GM19395 (cell line): ENCODE measurements around the gene ADAM15.
A peak's percentile ranks its signal among the peaks of the same experiment; 100 is the strongest.

ENCODE experiments used
- ATAC-seq: cut with Tn5 transposase; IDR thresholded peaks from one replicate; pipeline ENCODE4 v1.9.1; 2021; ENCODE audit warnings: mild to moderate bottlenecking, moderate library complexity; ENCODE audit not compliant: unreplicated experiment

Gene ADAM15

DNA sequence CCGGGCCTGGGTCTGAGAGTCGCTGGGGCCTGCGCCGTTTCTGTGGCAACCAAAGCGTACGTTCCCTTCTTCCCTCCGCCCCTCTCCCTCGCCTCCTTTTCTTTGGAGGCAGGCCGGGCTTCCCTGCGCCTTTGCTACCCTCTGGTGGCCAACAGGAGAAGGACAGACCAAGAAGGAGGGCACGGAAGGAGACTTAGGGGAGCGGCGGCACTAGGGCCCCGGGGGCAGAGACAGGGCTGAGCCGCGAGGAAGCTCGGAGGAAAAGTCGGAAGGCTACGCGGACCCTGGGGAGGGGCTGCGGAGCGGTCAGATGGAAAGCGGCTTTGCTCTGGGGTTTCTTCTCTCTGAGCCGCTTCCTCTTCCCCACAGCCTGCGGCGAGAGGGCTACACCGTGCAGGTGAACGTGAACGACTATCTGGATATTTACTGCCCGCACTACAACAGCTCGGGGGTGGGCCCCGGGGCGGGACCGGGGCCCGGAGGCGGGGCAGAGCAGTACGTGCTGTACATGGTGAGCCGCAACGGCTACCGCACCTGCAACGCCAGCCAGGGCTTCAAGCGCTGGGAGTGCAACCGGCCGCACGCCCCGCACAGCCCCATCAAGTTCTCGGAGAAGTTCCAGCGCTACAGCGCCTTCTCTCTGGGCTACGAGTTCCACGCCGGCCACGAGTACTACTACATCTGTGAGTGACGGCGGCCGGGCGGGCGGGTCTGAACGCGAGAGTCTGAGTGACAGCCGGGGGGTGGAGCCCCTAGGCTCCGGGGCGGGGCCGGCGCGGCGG, 33.8 kb downstream of the ADAM15 start:
- ATAC-seq, result peak; percentile 82

DNA sequence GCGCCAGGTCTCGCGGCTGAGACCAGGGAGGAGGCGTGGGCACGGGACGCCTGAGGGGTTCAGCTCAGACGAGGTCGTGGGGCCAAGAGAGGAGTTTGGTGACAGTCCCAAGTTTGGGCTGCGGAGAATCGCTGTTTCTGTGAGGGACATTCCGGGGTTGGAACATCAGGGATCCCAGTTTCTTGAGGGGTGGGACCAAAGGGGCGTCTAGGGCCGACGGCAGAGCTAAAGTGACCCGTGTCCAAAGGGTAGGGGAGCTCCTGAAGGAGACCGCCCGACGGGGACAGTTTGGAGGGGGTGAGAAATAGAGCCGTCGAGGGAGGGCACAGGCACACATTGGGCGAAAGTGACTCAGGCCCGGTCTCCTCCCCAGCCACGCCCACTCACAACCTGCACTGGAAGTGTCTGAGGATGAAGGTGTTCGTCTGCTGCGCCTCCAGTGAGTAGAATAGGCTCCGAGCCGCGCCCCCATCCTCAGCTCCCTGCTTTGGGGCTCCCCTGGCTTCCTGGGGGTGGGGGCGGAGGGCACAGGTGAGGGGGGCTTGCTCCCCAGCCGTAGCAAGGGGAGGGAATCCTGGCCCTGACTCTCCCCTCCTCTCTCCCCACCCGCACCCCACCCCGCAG, 34.5 kb downstream of the ADAM15 start:
- no peak for ATAC-seq

DNA sequence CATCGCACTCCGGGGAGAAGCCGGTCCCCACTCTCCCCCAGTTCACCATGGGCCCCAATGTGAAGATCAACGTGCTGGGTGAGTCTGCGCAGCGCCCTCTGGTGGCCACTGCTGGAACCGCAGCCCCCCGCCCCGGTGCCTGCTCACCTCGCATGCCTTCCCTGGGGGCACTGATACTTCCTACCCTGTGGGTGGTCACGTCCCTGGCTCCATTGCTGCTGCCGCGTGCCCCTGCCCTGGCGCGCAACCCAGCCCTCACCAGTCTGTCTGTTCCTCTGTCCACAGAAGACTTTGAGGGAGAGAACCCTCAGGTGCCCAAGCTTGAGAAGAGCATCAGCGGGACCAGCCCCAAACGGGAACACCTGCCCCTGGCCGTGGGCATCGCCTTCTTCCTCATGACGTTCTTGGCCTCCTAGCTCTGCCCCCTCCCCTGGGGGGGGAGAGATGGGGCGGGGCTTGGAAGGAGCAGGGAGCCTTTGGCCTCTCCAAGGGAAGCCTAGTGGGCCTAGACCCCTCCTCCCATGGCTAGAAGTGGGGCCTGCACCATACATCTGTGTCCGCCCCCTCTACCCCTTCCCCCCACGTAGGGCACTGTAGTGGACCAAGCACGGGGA, 35.1 kb downstream of the ADAM15 start:
- ATAC-seq, result no peak

DNA sequence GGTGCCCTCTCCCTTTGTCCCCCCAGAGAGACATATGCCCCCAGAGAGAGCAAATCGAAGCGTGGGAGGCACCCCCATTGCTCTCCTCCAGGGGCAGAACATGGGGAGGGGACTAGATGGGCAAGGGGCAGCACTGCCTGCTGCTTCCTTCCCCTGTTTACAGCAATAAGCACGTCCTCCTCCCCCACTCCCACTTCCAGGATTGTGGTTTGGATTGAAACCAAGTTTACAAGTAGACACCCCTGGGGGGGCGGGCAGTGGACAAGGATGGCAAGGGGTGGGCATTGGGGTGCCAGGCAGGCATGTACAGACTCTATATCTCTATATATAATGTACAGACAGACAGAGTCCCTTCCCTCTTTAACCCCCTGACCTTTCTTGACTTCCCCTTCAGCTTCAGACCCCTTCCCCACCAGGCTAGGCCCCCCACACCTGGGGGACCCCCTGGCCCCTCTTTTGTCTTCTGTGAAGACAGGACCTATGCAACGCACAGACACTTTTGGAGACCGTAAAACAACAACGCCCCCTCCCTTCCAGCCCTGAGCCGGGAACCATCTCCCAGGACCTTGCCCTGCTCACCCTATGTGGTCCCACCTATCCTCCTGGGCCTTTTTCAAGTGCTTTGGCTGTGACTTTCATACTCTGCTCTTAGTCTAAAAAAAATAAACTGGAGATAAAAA, 35.9 kb downstream of the ADAM15 start:
- no peak for ATAC-seq

DNA sequence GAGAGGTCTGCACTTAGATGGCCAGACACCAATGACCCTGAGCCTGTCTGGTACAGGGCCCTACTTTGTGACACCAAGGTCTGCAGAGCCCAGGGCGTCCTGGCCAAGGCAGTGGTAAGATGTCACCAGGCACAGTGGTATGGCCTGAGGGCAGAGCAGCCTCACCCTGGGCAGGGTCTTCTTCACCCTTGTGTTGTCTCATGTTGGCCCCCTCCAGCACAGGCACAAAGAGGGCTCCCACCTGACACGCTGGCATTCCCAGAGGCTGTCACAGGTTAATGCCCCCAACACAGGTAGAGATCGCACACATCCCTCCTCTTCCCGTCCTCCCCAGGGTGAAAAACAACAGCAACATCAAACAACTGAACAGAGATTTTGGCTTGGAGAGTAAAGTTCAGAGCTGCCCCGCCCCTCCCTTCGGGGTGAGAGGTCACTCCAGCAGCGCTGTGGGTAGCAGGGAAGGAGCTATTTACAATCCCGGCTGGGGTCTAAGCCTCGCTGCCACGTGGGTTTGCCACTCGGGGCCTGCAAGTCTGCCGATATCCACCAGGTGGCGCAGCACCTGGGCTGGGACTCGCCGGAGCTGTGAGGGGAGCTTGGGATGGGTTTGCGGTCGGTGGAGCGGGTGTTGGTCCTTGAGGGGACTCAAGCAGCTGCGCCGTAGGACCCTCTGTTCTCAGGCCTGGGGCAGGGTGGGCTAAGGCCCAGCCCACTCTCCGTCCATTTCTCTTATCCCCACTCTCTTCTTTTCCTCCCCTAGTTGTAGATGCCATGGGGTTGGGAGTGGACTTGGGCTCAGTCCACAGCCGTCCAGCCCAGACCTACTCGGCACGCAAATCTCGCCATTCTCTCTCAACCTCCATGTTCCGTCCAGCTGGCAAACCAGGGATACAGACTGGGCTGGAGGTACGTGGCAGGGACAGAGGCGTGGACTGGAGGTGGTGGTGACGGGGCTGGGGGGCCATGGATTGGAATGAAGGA, 40.2 kb downstream of the ADAM15 start:
- ATAC-seq, result no peak

DNA sequence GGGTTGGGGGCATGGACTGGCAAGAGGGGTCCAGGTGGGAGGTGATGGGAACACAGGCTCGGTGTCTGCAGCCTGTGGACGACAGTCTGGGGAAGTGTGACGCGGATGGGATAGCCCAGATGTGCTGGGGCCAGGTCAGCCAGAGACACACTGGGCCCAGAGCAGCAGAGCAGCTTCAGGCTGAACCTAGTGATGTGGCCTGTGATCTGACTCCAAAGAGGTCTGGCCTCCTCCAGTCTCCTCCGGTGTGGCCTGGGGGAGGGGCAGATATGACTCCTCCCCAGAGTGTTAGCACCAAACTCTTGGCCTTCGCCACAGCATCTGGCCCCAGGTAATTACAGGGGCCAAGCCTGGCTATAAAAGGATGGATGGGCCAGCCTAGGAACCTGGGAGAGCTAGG, 41.0 kb downstream of the ADAM15 start:
- no peak for ATAC-seq

DNA sequence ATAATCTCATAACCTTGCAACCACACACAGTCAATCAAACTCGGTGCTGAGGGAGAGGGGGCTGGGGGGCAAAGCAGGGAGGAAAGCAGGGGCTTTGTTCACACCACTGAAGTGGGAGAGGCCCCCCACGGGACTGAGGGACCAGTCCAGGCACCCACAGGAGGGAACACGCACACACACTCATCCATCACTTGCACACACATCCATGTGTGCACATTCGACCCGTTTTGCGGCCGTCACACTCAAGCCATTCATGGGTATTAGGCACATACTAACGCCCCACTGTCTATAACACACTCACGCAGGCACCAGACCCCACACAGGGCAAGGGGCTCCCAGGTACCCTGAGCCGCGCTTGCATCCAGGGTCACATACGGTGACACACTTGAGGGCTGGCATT, 41.5 kb downstream of the ADAM15 start:
- ATAC-seq, result no peak

DNA sequence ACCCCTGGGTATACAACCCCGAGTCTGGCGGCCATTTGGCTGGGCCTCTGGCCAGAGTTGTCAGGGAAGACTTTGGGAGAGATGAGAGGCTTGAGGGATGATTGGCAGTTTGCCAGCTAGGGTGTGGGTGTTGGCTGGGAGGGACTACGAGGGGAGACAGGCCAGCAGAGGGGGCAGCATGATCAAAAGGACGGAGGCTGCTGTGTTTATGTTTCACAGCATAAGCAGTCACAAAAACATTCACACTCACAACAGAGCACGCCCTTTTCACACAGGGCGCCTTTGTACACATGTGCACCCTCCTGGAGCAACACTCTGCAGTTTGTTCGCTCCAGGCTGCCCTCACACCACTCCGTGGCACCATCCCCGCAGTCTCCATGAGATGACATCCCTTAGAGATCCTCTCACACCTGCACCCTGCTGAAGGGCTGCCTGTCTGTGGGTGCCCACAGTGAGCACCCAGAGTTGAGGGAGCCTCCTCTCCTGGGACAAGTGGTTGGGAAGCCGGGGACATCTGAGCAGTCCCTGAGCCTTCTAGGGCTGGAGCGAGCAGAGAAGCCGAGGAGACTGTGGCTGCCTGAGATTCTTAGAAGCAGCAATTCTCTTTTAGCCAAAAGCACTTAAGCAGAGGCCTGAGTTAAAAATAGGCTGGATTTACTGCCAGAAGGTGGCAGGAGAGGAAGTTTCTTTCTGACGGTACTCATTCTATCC, 43.0 kb downstream of the ADAM15 start:
- no peak for ATAC-seq

DNA sequence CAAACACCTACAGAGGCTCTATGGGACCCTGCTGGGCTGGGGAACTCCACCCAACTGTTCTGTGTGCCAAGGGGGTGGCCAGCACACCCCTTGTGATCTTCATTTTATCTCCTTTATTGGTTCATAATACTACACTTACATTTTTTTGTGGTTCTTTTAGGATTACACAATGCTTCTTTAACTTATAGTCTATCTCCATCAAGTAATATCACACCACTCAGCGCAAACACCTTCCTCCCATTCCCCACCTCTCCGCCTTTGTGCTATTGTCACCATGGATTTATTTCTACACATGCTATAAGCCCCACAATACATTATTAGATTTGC, 43.5 kb downstream of the ADAM15 start:
- no peak for ATAC-seq

DNA sequence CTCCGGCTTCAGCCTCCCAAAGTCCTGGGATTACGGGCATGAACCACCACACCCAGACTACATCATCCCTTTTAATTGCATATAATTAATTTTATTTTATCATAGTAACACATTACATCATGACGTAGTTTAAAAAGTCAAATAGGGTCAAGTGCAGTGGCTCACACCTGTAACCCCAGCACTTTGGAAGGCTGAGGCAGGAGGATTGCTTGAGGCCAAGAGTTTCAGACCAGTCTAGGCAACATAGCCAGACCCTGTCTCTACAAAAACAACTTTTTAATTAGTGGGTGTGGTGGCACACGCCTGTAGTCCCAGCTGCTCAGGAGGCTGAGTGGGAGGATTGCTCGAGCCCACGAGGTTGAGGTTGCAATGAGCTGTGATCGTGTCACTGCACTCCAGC, 48.2 kb downstream of the ADAM15 start:
- no peak for ATAC-seq

DNA sequence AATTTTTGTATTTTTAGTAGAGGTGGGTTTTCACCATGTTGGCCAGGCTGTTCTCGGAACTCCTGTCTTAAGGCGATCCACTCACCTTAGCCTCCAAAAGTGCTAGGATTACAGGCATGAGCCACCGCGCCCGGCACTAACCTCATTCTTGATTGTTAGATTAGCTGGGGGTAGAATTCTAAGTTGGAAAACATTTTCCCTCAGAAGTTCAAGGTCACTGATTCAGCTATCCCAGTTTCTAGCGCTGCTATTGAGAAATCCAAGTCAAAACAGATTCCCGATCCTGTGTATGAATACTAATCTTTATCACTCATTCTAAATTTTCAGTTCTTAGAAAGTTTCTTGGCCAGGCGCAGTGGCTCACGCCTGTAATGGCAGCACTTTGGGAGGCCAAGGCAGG, 52.2 kb downstream of the ADAM15 start:
- ATAC-seq, result no peak

DNA sequence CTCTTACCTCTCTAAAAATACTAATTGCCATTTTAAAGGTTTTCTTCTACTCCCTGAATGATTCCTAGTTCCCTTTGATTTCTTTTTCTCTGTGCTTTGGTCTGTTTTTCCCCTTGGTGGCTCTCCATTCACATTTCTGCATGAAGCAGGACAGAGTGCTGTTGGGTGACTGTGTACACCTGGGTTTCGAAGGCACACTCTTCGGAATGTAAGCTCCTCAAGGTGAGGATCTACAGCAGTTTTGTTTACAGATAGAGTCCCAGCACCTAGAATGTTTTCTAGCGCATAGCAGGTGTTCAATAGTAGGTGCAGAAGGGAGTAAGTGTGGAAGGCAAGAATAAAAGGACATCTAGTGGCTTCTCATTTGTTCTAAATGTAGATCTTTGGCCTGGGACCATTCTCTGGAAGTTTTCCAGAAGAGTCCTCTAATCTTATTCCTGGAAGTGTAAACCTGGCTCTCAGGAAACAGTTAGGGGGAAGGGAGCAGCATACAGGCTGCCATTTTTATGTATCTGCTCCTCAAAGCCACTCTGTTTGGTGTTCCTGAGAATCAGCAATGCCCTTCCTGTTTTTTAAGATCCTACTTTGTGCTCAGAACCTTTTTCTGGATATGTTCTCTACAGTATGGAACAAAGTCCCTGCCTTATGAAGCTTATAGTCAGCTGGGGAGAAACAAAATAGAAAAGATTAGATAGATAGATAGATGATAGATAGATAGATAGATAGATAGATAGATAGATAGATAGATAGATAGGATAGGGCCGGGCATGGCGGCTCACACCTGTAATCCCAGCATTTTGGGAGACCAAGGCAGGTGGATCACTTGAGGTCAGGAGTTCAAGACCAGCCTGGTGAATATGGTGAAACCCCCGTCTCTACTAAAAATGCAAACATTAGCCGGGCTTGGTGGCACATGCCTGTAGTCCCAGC, 53.8 kb downstream of the ADAM15 start:
- no peak for ATAC-seq

DNA sequence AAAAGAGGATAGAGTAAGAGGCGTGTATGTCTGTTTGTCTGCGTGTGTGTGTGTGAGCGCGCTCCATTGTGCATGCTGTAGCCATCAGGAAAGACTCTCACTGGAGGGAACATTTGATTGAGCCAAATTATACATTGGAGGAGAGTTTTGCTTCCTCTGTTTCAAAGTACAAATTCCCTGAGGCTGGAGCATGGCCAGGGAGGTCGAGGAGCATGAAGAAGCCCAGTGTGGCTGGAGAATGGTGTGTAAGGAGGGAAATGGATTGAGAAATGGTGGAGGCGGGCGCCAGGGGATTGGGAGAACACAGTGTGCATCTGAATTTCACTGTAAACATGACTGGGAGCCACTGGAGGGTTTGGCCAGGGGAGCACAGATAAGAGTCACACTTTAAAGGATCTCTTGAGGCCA, 54.5 kb downstream of the ADAM15 start:
- ATAC-seq, result no peak

DNA sequence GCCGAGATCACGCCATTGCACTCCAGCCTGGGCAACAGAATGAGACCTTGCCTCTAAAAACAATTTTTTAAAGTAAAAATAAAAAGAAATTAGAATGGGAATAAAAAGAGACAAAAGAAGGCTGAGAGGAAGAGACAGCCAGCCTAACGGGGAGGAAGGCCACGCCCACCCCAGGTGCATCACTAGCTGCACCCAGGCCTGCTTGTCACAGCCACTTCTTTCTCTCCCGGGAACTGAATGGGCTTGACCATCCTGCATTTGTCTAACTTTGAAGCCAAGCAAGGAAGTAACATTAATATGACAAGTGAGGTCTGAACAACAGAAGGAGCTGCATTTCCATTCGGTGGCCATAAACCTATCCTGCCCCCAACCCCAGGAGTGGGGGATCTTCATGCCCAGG, 55.7 kb downstream of the ADAM15 start:
- no peak for ATAC-seq

DNA sequence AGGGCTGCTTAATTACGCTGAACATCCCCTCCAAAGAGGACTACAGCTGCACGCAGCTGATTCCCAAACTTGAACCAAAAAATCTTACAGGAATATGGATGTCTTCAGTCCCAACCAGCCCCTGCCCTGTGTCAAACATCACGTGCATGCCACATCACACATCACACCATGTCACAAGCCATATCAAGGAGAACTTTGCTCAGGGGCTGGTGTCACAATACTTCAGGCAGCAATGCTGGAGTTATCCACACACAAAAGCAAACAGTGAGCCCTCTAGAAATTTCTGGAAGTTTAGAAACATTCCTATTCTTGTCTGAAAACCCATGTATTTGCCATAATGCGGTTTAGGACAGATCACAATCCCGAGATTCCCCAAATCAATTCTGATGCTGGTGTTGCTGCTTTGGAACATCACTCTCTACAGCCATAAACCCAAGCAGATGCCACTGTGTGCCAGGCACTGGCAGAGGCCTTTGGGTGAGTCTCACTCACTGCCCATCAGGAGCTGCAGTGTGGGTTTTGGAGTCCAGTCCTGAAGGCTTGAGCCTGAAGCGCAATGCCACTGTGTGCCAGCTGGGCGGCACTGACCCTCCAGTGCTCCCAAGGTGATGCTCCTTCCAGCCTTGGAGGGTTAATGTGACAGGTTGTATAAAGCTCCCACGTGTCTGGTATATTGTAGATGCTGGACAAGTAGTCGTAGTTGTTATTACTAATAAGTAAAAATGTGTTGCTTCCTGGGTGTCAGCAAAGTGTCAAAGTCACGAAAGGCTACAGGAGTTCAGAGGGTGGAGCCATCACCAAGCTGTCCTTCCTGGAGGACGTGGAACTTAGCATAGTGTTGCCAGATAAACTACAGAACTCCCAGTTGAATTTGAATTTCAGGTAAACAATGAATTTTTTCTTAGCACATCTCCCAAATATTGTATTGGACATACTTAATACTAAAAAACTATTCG, 56.5 kb downstream of the ADAM15 start:
- ATAC-seq, result no peak

DNA sequence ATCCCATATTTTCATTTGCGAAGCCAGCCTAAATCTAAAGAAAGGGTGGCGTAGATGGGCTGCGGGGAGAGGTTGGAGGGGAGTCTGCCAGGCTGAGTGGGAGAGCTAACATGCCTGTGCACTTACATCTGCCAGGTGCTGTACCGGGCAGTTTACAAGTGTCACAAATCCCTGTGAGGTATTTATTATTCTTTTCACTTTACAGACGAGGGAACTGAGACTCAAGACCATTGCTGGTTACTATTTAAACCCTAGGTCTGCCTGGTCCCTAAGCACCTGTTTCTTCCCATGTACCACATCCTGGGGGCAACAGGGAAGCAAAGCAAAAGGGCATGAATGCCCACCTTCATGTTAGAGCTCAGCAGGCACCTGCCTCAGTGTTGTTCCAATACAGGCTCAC, 57.2 kb downstream of the ADAM15 start:
- ATAC-seq, result no peak

DNA sequence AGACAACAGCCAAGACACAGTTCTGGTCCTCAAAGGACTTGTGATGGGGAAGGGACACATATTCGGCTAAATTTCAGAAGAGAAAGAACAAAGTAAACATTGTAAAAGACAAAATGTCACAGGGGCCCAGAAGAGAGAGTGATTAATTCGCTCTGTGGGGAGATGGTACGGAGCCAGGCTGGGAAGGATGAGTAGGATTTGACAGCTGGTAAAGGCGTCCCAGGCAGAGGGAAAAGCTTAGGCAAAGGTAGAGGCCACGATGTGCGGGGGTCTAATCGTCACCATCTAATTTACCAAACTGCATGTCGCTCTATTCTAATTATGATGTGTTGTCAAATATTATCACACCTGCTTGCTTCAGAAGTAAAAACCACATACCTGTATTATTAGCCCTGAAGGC, 59.3 kb downstream of the ADAM15 start:
- no peak for ATAC-seq

DNA sequence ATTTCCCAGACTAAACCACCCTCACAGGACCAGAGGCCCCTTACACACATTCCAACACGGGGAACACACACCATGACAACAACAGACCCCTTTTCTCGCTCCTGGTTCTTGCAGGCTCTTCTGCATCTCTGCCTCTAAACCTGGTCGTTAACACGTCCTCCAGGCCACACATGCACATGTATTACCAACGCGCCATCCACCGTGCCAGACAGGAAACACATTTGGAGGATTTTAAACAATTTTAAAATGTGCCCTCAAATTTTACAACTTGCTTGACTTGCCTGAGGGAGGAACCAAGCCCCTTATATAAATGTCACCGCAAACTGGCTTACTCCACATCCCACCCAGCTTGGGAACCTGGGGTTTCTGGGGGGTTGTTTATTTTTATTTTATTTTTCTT, 59.7 kb downstream of the ADAM15 start:
- ATAC-seq, result no peak
